HCT116 (cell line): Measurements from ENCODE around the gene FAM163B. TPM values are rescaled to one million over a fixed set of nuclear protein-coding genes. Genes with fewer than 3 reads are reported as not detected.

ENCODE experiments used
- ATAC-seq: fragments of 200-7000 bp; cut with Tn5 transposase; 2 replicates; pipeline ENCODE4 v1.9.1; 2020; ENCODE audit warnings: mild to moderate bottlenecking, moderate library complexity
- BruUV-seq: library from RNA; stranded (reverse); fragments of 400-500 nt; replicated peaks from 2 replicates; lab custom pipeline; 2021; lab: Mats Ljungman, UMichigan
- CTCF ChIA-PET: fragments of 300-600 bp; sonication (Branson Sonifier 250); formaldehyde crosslinking; loops from one replicate; lab custom pipeline; 2021; ENCODE audit warnings: antibody characterized with exemption; lab: Charles Lee
- POLR2A ChIA-PET: fragments of 300-600, 350-600 bp; sonication (Branson Sonifier 250); formaldehyde crosslinking; loops from one replicate; lab custom pipeline; 2021; ENCODE audit warnings: antibody characterized with exemption; lab: Charles Lee
- RAD21 ChIA-PET, 2 experiments: fragments of 300-600 bp; sonication (Branson Sonifier 250); formaldehyde crosslinking; loops; one replicate each; lab custom pipeline; 2023; ENCODE audit warnings: low total read pairs in 2 of 2; ENCODE audit not compliant: uncharacterized antibody in 2 of 2, unreplicated experiment in 2 of 2, low non-redundant PET in 1 of 2; lab: Charles Lee
- DNase-seq: peaks from one replicate; pipeline ENCODE4 v3.0.0-alpha.2; 2010; ENCODE audit warnings: low read depth, low spot score
- H2AFZ ChIP-seq: fragments of 200-600 bp; shearing (Covaris generic), sonication (generic); 2 replicates; pipeline ENCODE4 v1.6.1; 2017; ENCODE audit warnings: low read depth, mixed run types, mixed read lengths, antibody characterized with exemption, low read length; ENCODE audit not compliant: poor library complexity, severe bottlenecking
- H3K27ac ChIP-seq: 2 replicates; pipeline ENCODE4 v1.5.1; 2012; ENCODE audit warnings: low read depth, low read length
- H3K27me3 ChIP-seq: fragments of 200-600 bp; sonication (generic); 2 replicates; pipeline ENCODE4 v1.6.1; 2016; ENCODE audit warnings: mixed run types, low read length, mixed read lengths; ENCODE audit not compliant: insufficient read depth
- H3K36me3 ChIP-seq, 2 experiments: fragments of 200-500 bp in 1 of 2; fragments of 200-600 bp in 1 of 2; sonication (Bioruptor generic) in 1 of 2; sonication (generic) in 1 of 2; 2 replicates each; pipeline versions ENCODE4 v1.5.1 to v1.6.1; 2014 to 2016; ENCODE audit warnings: low read length in 2 of 2, inconsistent platforms in 1 of 2, mixed read lengths in 1 of 2, mixed run types in 1 of 2; ENCODE audit not compliant: insufficient read depth in 2 of 2, control insufficient read depth in 1 of 2
- H3K4me1 ChIP-seq, 2 experiments: fragments of 200-600 bp in 1 of 2; sonication (generic) in 1 of 2; 2 replicates each; pipeline versions ENCODE4 v1.5.1 to v1.6.1; 2012 to 2017; ENCODE audit warnings: low read length in 2 of 2, inconsistent platforms in 1 of 2, mild to moderate bottlenecking in 1 of 2, mixed read lengths in 1 of 2, mixed run types in 1 of 2, moderate library complexity in 1 of 2; ENCODE audit not compliant: insufficient read depth in 2 of 2, control insufficient read depth in 1 of 2
- H3K4me2 ChIP-seq: fragments of 200-600 bp; sonication (generic); 2 replicates; pipeline ENCODE4 v1.6.1; 2017; ENCODE audit warnings: mixed run types, low read length, mixed read lengths
- H3K4me3 ChIP-seq, 2 experiments: fragments of 200-600 bp in 1 of 2; sonication (generic) in 1 of 2; replicated peaks in 1 of 2; 2 replicates each; pipeline ENCODE4 v1.5.1; 2011 to 2016; ENCODE audit warnings: low read length in 2 of 2, control low read depth in 1 of 2, low read depth in 1 of 2, mild to moderate bottlenecking in 1 of 2, mixed read lengths in 1 of 2, mixed run types in 1 of 2
- H3K79me2 ChIP-seq: fragments of 200-600 bp; sonication (generic); 2 replicates; pipeline ENCODE4 v1.6.1; 2017; ENCODE audit warnings: mild to moderate bottlenecking, mixed run types, low read length, moderate library complexity, mixed read lengths; ENCODE audit not compliant: insufficient read depth
- H3K9ac ChIP-seq: fragments of 200-600 bp; sonication (generic); 2 replicates; pipeline ENCODE4 v1.6.1; 2016; ENCODE audit warnings: low read length, mixed read lengths
- H3K9me2 ChIP-seq: fragments of 200-600 bp; sonication (generic), shearing (Covaris generic); 2 replicates; pipeline ENCODE4 v1.6.1; 2017; ENCODE audit warnings: mixed run types, mild to moderate bottlenecking, moderate library complexity; ENCODE audit not compliant: insufficient read depth
- H3K9me3 ChIP-seq, 2 experiments: fragments of 200-500 bp in 1 of 2; fragments of 200-600 bp in 1 of 2; sonication (Bioruptor generic) in 1 of 2; sonication (generic) in 1 of 2; 2 replicates each; pipeline ENCODE4 v1.6.1; 2014 to 2017; ENCODE audit warnings: low read length in 2 of 2, mixed read lengths in 2 of 2, inconsistent platforms in 1 of 2, low read depth in 1 of 2, mild to moderate bottlenecking in 1 of 2, mixed run types in 1 of 2, moderate library complexity in 1 of 2; ENCODE audit not compliant: control insufficient read depth in 1 of 2, insufficient read depth in 1 of 2
- H4K20me1 ChIP-seq: fragments of 200-600 bp; sonication (generic), shearing (Covaris generic); 2 replicates; pipeline ENCODE4 v1.6.1; 2017; ENCODE audit warnings: mixed run types, mild to moderate bottlenecking, moderate library complexity; ENCODE audit not compliant: insufficient read depth
- CBX3 ChIP-seq: IDR thresholded peaks from 2 replicates; pipeline ENCODE4 v1.6.1; 2012; ENCODE audit warnings: low read depth
- CTCF ChIP-seq, 3 experiments: fragments of 200-600 bp in 1 of 3; sonication (generic) in 1 of 3; IDR thresholded peaks in 2 of 3; conservative IDR thresholded peaks in 1 of 3; 2 replicates each; pipeline ENCODE4 v1.5.1; 2012 to 2017; ENCODE audit warnings: low read depth in 2 of 3, low read length in 2 of 3, antibody characterized with exemption in 1 of 3, borderline replicate concordance in 1 of 3, control low read depth in 1 of 3, mild to moderate bottlenecking in 1 of 3, mixed read lengths in 1 of 3, mixed run types in 1 of 3, moderate library complexity in 1 of 3; ENCODE audit not compliant: insufficient read depth in 1 of 3
- EGR1 ChIP-seq: IDR thresholded peaks from 2 replicates; pipeline ENCODE4 v1.6.1; 2012; ENCODE audit warnings: low read depth
- ELF1 ChIP-seq: IDR thresholded peaks from 2 replicates; pipeline ENCODE4 v1.6.1; 2012; ENCODE audit warnings: low read depth, borderline replicate concordance
- EZH2 ChIP-seq: fragments of 200-600 bp; sonication (generic); IDR thresholded peaks from 2 replicates; pipeline ENCODE4 v1.6.1; 2017; ENCODE audit warnings: antibody characterized with exemption, mixed run types
- EZH2phosphoT487 ChIP-seq: fragments of 200-600 bp; IDR thresholded peaks from 2 replicates; pipeline ENCODE4 v1.6.1; 2018; ENCODE audit warnings: antibody characterized with exemption, borderline replicate concordance
- FOSL1 ChIP-seq: IDR thresholded peaks from 2 replicates; pipeline ENCODE4 v1.6.1; 2012; ENCODE audit warnings: low read depth
- JUND ChIP-seq: IDR thresholded peaks from 2 replicates; pipeline ENCODE4 v1.6.1; 2012
- POLR2AphosphoS5 ChIP-seq: IDR thresholded peaks from 2 replicates; pipeline ENCODE4 v1.6.1; 2011; ENCODE audit warnings: mild to moderate bottlenecking, low read depth, low read length, moderate library complexity
- RAD21 ChIP-seq: IDR thresholded peaks from 2 replicates; pipeline ENCODE4 v1.6.1; 2012; ENCODE audit warnings: low read depth, mild to moderate bottlenecking
- REST ChIP-seq: IDR thresholded peaks from 2 replicates; pipeline ENCODE4 v1.6.1; 2012; ENCODE audit warnings: low read depth
- SIN3A ChIP-seq: IDR thresholded peaks from 2 replicates; pipeline ENCODE4 v1.6.1; 2012; ENCODE audit warnings: low read depth
- SP1 ChIP-seq: IDR thresholded peaks from 2 replicates; pipeline ENCODE4 v1.6.1; 2012; ENCODE audit warnings: low read depth
- SRF ChIP-seq: IDR thresholded peaks from 2 replicates; pipeline ENCODE4 v1.6.1; 2012; ENCODE audit warnings: low read depth
- ZBTB33 ChIP-seq: IDR thresholded peaks from 2 replicates; pipeline ENCODE4 v1.6.1; 2011; ENCODE audit warnings: mild to moderate bottlenecking, low read length, moderate library complexity; ENCODE audit not compliant: insufficient replicate concordance; ENCODE audit errors: extremely low read depth
- ZFX ChIP-seq: fragments of 450-650 bp; IDR thresholded peaks from 2 replicates; pipeline ENCODE4 v1.6.1; 2017
- ZNF274 ChIP-seq: fragments of 200-500 bp; sonication (Bioruptor generic); IDR thresholded peaks from 2 replicates; pipeline ENCODE4 v1.6.1; 2014; ENCODE audit warnings: mild to moderate bottlenecking, low read depth, low read length, inconsistent platforms
- intact Hi-C: fragments of 100-400 bp; cut with micrococcal nuclease; formaldehyde crosslinking; loops from 2 replicates; pipeline ENCODE4 v1.10.0; 2022
- total RNA-seq: library from RNA; stranded (reverse); gene quantifications from one replicate; pipeline ENCODE4 v1.2.1, GENCODE V29; 2021; ENCODE audit not compliant: unreplicated experiment
- TF ChIP-seq, protein P1 (sequence below): IDR thresholded peaks from 2 replicates; pipeline ENCODE4 v1.6.1; 2012

FAM163B gene
- total RNA-seq, 1 experiment from 2014 or later, result not detected

DNA sequence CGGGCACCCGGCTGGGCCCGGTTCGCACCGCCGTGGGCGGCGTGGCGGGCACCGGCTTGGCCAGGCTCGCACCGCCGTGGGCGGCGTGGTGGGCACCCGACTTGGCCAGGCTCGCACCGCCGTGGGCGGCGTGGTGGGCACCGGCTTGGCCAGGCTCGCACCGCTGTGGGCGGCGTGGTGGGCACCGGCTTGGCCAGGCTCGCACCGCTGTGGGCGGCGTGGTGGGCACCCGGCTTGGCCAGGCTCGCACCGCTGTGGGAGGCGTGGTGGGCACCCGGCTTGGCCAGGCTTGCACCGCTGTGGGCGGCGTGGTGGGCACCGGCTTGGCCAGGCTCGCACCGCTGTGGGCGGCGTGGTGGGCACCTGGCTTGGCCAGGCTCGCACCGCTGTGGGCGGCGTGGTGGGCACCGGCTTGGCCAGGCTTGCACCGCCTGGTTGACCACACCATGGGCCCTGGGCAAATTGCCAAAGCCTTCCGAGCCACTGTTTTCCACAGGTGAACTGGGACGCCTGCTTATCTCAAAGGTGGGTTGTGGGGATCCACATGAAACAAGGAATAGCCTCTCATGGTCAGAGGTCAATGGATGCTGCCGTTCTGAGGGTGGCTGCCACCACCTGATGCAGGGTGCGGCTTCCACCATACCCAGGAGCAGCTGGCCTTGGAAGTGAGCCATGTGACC lies 46.4 kb downstream of the FAM163B start:
- no peaks in the 10 kb centered on the region for H3K36me3 ChIP-seq
- CTCF ChIA-PET, result no interaction called here
- no TSS peak for BruUV-seq
- H3K4me1 ChIP-seq, result peaks cover 35% of the 10 kb centered on the region in 2 experiments
- H3K27ac ChIP-seq, result no peak overlapping the region; the same call in 1 of the 2 replicates
- ATAC-seq, result no peak
- no peaks in the 10 kb centered on the region for H3K9me2 ChIP-seq
- no peaks in the 10 kb centered on the region for H3K9me3 ChIP-seq
- peaks cover 6% of the 10 kb centered on the region; the same call in 1 of the 2 replicates for H3K27me3 ChIP-seq
- no peak overlapping the region for H2AFZ ChIP-seq
- intact Hi-C loops, result no loop called here
- no peaks in the 10 kb centered on the region for H3K79me2 ChIP-seq
- no peak overlapping the region for H3K9ac ChIP-seq
- POLR2A ChIA-PET, result no interaction called here
- H4K20me1 ChIP-seq, result no peaks in the 10 kb centered on the region
- H3K4me3 ChIP-seq, result no peak overlapping the region
- RAD21 ChIA-PET, result no interaction called here
- H3K4me2 ChIP-seq, result peak overlapping the region; percentile 44; the same call in 1 of the 2 replicates
- TF ChIP-seq ZFX (no peak), CTCF (IDR thresholded peaks at IDR 0.05 in 2 of 3, conservative IDR thresholded peaks at IDR 0.05 in 1 of 3; ENCODE audit: borderline replicate concordance in 1 of 3, insufficient read depth in 1 of 3, low read depth in 2 of 3, low read length in 2 of 3) (no peak), SP1 (no peak), FOSL1 (no peak), ZBTB33 (no peak), REST (no peak), RAD21 (no peak), EZH2 (no peak), ZNF274 (no peak), CBX3 (no peak), JUND (no peak), EGR1 (no peak), SRF (no peak), ELF1 (no peak), EZH2phosphoT487 (no peak), SIN3A (no peak), POLR2AphosphoS5 (no peak)
- TF ChIP-seq, protein P1, sequence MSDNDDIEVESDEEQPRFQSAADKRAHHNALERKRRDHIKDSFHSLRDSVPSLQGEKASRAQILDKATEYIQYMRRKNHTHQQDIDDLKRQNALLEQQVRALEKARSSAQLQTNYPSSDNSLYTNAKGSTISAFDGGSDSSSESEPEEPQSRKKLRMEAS, result no peak
- no peak for DNase-seq
